AG09319 (cell line): ENCODE data around the gene BTRC.

Experiments used
- DNase-seq: peaks from one replicate; pipeline ENCODE4 v3.0.0-alpha.2; 2010; ENCODE audit warnings: low read depth; ENCODE audit errors: extremely low read depth
- TF ChIP-seq, protein P1 (sequence below): IDR thresholded peaks from 2 replicates; pipeline ENCODE4 v1.5.1; 2011; ENCODE audit warnings: low read depth, mild to moderate bottlenecking, inconsistent platforms, low read length, moderate library complexity

BTRC gene

DNA sequence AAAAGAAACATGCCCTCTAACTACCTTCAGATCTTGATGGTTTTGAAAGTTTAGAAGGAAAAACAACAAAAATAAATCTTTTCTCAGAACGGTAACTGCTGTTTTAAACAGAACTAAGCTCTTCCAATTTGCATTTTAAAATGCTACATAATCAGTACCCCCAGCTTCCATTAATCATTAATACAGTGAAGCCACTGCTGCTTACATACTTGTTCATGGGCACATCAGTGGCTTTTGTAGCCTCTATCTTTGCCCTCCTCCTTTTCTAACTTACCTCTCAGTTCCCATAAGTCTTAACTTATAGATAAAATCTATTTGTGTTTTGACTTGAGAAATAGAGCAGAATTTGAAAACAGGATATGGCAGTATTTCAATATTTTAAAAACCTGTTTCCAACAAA, 125.0 kb downstream of the BTRC start:
- DNase-seq: no peak
- TF ChIP-seq, protein P1, sequence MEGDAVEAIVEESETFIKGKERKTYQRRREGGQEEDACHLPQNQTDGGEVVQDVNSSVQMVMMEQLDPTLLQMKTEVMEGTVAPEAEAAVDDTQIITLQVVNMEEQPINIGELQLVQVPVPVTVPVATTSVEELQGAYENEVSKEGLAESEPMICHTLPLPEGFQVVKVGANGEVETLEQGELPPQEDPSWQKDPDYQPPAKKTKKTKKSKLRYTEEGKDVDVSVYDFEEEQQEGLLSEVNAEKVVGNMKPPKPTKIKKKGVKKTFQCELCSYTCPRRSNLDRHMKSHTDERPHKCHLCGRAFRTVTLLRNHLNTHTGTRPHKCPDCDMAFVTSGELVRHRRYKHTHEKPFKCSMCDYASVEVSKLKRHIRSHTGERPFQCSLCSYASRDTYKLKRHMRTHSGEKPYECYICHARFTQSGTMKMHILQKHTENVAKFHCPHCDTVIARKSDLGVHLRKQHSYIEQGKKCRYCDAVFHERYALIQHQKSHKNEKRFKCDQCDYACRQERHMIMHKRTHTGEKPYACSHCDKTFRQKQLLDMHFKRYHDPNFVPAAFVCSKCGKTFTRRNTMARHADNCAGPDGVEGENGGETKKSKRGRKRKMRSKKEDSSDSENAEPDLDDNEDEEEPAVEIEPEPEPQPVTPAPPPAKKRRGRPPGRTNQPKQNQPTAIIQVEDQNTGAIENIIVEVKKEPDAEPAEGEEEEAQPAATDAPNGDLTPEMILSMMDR: no peak

DNA sequence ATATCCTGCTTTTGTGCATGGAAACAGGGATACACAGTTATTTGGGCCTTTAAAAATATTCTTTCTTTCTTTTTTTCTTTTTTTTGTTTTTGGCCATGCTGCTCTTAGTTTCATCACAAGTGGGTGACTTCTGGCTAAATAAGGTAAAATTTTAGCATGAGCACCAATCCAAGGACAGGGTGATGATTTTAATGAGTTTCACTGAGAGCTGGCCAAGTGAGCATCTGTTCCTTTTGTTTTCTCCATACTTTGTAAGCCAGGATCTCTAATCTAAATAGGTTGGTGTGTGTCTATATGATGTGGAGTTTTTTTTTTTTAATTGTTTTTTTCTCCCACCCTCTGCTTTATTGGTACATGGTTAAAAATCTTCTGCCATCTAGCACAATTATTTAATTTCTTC, 127.3 kb downstream of the BTRC start:
- no peak for DNase-seq
- TF ChIP-seq, protein P1: no peak

DNA sequence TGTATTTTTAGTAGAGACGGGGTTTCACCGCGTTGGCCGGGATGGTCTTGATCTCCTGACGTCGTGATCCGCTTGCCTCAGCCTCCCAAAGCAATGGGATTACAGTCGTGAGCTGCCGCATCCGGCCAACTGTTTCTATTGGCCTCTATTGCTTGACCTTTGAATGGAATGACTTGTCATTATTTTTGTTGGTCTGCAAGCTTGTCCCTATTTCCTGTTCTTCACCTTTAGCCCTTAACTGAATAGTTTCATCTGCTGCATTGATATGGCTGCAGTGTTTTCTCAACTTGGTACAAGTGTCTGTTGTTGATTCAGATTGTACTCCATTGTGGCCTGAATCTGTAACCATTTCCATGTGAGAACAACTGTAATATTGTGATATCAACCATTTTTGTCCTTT, 128.6 kb downstream of the BTRC start:
- DNase-seq: no peak
- TF ChIP-seq, protein P1: no peak

DNA sequence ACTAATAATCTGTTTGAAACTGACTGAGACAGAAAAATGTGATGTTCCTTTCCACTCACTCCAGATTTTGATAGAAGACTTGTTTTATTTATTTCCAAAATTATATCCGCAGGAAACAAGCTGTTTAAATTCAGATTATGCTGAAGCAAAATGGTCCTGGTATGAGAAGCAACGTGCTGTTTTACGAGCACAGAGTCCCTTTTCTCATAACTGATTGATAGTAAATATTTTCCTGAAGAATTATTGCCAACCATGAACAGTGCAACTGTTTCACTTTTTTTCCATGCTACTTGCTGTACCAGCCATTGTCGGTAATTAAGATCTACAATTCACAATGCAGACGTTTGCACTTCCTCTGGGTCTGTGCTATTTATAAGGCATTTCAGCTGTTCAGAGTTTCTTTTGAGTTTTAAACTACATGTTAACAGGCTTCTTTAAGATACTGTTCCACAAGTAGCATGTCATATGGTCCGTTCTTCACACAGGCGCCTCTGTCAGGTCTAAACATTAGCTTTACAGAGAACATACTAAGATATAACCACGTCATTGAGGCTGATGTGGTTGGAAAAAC, 130.3 kb downstream of the BTRC start:
- TF ChIP-seq, protein P1: no peak
- no peak for DNase-seq

DNA sequence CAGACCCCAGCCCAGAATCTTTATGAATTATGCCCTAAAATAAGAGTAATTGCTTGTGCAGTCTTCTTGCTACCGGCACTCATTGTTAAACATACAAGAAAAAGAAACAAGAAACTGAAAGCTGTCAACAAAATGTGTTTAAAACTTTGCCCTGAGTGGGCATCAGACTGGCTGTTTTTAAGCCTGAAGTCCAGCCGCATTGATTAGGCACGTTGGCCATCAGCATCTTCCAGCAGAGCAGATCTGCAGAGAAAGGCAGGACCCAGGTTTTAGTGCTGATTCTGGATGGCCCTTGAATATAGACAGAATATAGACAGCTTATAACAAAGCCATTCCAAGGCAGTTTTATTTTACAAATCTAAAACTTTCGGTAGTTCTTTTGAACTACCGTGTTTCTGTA, 131.2 kb downstream of the BTRC start:
- TF ChIP-seq, protein P1: no peak
- DNase-seq: no peak

DNA sequence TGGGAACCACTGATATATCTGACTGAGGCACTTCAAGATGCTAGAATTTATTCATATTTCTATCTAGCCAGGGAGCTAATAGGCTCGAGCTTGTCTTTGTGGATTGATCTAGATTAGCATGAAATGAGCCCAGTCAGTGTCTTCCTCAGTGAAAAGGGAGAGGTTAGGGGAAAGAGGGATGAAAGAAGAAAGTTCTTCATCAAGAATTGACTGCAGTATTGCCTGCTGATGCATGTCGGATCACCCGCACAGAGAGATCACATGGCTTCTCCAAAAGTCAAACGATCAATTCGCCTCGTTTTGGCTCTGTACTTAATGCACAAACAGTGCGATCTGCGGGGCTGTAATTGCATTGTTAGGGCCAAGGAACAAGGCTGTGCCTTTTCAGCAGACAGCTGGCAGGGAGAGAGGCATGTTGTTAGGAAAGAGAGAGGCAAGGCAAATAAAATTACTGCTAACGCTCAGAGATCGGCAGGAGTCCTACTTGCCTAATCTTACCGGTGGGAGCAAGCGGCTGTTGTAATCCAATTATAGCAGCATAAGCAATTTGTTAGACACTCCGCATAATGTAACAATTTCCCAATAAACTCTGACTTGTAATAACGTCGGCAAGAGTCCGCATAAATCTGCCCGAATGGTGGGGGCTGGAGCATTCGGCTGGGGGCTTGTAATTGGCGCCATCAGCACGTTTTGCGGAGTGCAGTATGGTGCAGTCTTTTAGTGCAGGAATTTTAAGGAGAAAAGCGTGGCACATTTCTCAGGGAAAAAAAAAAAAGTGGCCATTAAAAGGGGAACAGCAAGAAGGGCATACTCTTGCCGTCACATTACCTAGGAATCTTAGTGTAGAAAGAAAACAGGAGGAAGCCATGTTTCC, 132.0 kb downstream of the BTRC start:
- TF ChIP-seq, protein P1: no peak
- DNase-seq: no peak

DNA sequence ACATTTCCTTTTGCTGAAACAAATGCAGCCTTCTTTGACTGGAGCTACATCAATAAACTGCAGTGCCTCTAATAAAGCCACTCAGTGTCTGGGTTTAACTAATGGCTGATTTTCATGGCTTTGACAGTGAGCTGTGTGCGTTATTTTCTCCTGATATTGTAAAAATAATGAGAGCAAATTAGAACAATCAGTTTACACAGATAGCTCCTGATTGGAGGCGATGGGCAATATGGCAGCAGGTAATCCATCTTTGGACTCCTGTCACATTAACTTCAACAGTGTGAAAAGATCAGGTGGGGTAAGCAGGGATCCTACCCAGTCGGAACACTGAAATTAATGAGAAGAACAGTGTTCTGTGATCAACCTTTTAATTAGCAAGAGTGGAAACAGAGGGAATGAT, 133.4 kb downstream of the BTRC start:
- TF ChIP-seq, protein P1: no peak
- DNase-seq: no peak
